Left cardiac atrium (tissue), 4 donors: Measurements from ENCODE around the gene VDAC1. TPM values are rescaled to one million over a fixed set of nuclear protein-coding genes. Genes with fewer than 3 reads are reported as not detected.
"Not testable (repeated sequence)": the region's sequence is repeated elsewhere in the genome, so short reads cannot be mapped to it uniquely, and the experiment has no call there.

Source experiments
- ATAC-seq, 2 donors: fragments of 200-7000 bp; cut with Tn5 transposase; one replicate each; pipeline ENCODE4 v1.9.1; 2020; ENCODE audit warnings: mild to moderate bottlenecking in 2 of 2, moderate library complexity in 2 of 2
- DNase-seq: peaks from one replicate; pipeline ENCODE4 v3.0.0-alpha.2; 2020
- intact Hi-C, 2 donors: fragments of 100-400 bp; cut with DNase I; formaldehyde crosslinking; loops; one replicate each; pipeline versions ENCODE4 v1.14.1 to v1.15.1; 2022 to 2023
- total RNA-seq, 2 donors: library from RNA; stranded (reverse); fragmentation: NEBNext Ultra II Directional; extraction: Animal tissue kit (Norgen Biotek cat#: 25700); gene quantifications; one replicate each; pipeline ENCODE4 v1.2.1, GENCODE V29; 2021
- donor health status: DM: no; HTN: yes; CAD: no.
- donor health status: DM: no; HTN: yes; CAD: no; lungs with severe emphysema.
- donor health status: DM: yes; HTN: yes; CAD: no.
- donor health status: Dilated cardiomyopathy.

VDAC1 gene
- total RNA-seq, 2 donors from 2014 or later, result 275 to 362 TPM

- intact Hi-C loops, result no loop called here
- DNase-seq (peak; percentile 70), ATAC-seq (peak; percentile 88 to 94)
These were observed 51.8 kb downstream of the VDAC1 start for GRCh38 chr5:133952729-133953567.

DNA sequence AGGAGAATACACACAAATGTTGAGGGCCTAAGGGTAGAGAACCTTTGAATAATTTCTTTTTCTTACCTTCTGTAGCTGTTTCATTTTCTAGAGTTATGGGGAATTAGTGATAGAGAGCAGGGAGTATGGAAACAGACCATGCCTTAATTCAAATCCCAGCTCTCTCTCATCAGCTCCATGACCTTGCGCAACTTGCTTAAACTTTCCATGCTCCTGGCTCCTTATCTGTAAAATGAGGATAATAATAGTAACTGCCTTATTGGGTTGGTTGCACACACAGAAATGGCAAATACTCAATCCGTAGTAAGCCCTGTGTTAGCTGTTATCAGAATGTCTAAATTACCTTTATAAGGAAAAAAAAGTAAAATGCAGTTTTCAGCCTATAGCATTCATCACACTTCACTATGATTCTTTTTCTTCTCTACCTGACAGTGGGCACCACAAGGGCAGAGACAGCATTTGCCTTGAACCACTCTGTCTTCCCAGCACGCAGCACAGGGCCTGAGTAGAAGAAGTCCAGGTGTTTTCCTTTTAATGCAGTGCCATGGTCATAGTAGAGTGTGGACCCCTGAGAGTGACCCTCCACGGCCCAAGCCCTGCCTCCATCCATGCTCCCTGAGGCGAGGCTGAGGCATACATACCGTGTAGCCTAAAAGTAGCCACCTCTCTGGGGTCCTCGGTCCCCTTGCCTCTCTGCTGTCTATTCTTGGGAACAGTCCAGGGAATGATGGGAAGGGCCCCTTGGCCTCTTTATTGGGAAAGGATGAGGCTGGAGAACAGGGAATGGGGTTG, 53.8 kb downstream of the VDAC1 start:
- ATAC-seq (peak; percentile 47 to 64), DNase-seq (no peak)
- intact Hi-C loops, result no loop called here

- ATAC-seq (no peak), DNase-seq (no peak)
- intact Hi-C loops, result loop anchor here in 1 of 2 donors (10.0 kb wide), 3 partner anchors 194 to 834 kb away; no protein-coding TSS in a partner anchor
These were observed 56.1 kb downstream of the VDAC1 start for GRCh38 chr5:133948721-133949120.

DNA sequence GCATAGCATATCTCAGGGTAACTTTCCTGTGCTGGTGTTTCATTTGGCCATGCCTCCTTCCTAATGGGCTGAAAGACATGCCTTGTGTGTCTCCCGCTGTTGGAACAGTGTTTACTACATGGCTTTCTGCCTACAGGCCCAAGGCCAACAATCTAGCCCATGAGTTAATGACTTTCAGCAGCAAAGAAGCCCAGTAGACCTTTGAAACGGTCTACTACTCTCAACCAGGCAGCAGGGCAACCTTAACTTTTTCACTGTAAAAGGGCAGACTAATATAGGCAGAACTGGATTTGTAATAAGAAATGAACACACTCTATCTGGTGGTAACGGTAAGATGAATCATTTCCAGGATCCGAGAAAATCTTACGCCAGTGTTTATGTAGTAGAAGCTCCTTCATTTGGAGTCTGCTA, 57.3 kb downstream of the VDAC1 start:
- intact Hi-C loops, result loop anchor here in 1 of 2 donors (10.0 kb wide), 3 partner anchors 193 to 833 kb away; no protein-coding TSS in a partner anchor
- peak in 1 of 2 donors; percentile 41 for ATAC-seq
- peak; percentile 47 for DNase-seq

DNA sequence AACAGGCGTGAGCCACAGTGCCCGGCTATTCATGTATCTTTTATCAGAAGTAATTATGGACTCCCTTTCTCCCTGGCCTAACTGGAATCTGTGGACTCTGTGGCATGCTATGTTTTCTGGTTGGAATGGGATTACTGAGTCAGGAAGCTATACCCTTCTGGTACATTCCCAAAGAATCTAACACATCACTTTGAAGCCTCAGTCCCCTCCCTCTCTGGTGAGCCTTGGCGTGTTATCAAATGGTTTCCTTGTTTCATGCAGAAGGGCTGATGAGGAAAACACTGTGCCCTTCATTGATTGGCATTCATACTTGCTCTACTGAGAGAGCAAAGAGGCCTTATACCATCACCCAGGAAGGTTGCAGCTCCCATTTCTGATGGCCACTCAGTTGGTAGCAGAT, 59.2 kb downstream of the VDAC1 start:
- DNase-seq (no peak), ATAC-seq (no peak)
- intact Hi-C loops, result loop anchor here in 1 of 2 donors (10.0 kb wide), 3 partner anchors 191 to 831 kb away; no protein-coding TSS in a partner anchor

GRCh38 chr5:133944263-133945185, 60.3 kb downstream of the VDAC1 start:
- ATAC-seq (peak; percentile 33 to 67), DNase-seq (no peak)
- intact Hi-C loops, result loop anchor here in 1 of 2 donors (10.0 kb wide), 3 partner anchors 190 to 830 kb away; no protein-coding TSS in a partner anchor

GRCh38 chr5:133943475-133943817, 61.3 kb downstream of the VDAC1 start:
- intact Hi-C loops, result loop anchor here in 1 of 2 donors (10.0 kb wide), 3 partner anchors 189 to 829 kb away; no protein-coding TSS in a partner anchor
- ATAC-seq (no peak), DNase-seq (no peak)

GRCh38 chr5:133942614-133943474, 61.9 kb downstream of the VDAC1 start:
- ATAC-seq (peak; percentile 15 to 32), DNase-seq (no peak)
- intact Hi-C loops, result loop anchor here in 1 of 2 donors (10.0 kb wide), 3 partner anchors 188 to 828 kb away; no protein-coding TSS in a partner anchor

- ATAC-seq (no peak), DNase-seq (no peak)
- intact Hi-C loops, result loop anchor here in 1 of 2 donors (10.0 kb wide), 3 partner anchors 187 to 827 kb away; no protein-coding TSS in a partner anchor
These were observed 63.1 kb downstream of the VDAC1 start for GRCh38 chr5:133941456-133942196.

GRCh38 chr5:133939668-133940067, 65.1 kb downstream of the VDAC1 start:
- ATAC-seq (no peak), DNase-seq (no peak)
- intact Hi-C loops, result loop anchor here (10.0 kb wide), 4 partner anchors 165 to 825 kb away; no protein-coding TSS in a partner anchor

DNA sequence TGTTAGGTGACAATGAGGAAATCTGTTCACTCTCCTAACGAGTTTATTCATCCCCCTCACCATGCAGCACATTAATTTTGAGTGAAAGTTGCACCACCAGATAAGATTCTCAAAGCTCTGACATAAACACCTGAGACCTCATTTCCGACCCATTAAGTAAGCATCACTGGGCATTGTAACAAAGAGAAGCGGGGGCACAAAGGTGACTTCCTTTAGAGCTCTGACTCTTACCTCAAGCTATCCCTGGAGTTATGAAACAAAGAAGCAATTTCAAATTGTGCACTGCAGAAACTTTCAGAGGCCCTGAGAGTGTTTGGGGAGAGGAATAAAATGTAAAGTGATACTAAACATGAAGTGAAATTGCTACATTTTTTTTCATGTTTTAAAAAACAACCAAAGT, 65.8 kb downstream of the VDAC1 start:
- ATAC-seq (no peak), DNase-seq (no peak)
- intact Hi-C loops, result loop anchor here in 1 of 2 donors (10.0 kb wide), 2 partner anchors 164 to 514 kb away; no protein-coding TSS in a partner anchor

GRCh38 chr5:133938039-133938821, 66.5 kb downstream of the VDAC1 start:
- DNase-seq, result no peak
- ATAC-seq, result no peak
- intact Hi-C loops, result loop anchor here in 1 of 2 donors (10.0 kb wide), 2 partner anchors 163 to 513 kb away; no protein-coding TSS in a partner anchor

DNA sequence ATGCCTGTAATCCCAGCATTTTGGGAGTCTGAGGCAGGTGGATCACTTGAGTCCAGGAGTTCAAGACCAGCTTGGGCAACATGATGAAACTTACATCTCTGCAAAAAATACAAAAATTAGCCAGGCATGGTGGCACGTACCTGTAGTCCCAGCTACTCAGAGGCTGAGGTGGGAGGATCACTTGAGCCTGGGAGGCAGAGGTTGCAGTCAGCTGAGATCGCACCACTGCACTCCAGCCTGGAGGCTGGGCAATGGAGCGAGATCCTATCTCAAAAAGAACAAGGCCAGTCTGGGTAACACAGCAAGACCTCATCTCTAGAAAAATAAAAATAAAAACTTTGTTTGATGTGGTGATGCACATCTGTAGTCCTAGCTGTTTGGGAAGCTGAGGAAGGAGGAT, 67.1 kb downstream of the VDAC1 start:
- intact Hi-C loops, result loop anchor here in 1 of 2 donors (10.0 kb wide), 2 partner anchors 163 to 513 kb away; no protein-coding TSS in a partner anchor
- not testable (repeated sequence) for ATAC-seq, DNase-seq

- ATAC-seq, result no peak
- intact Hi-C loops, result loop anchor here in 1 of 2 donors (10.0 kb wide), 2 partner anchors 162 to 512 kb away; no protein-coding TSS in a partner anchor
- no peak for DNase-seq
These were observed 68.1 kb downstream of the VDAC1 start for GRCh38 chr5:133936651-133937015.

- not testable (repeated sequence) for ATAC-seq, DNase-seq
- intact Hi-C loops, result loop anchor here in 1 of 2 donors (10.0 kb wide), 2 partner anchors 161 to 511 kb away; no protein-coding TSS in a partner anchor
These were observed 68.7 kb downstream of the VDAC1 start for GRCh38 chr5:133935991-133936650.
